SK-N-MC (cell line): ENCODE results near the gene IL7R.

Source experiments
- DNase-seq: peaks from one replicate; pipeline ENCODE4 v3.0.0-alpha.2; 2011; ENCODE audit warnings: low read depth, low spot score
- H3K27ac ChIP-seq: fragments of 200-600 bp; sonication (generic); 2 replicates; pipeline ENCODE4 v1.5.1; 2016; ENCODE audit warnings: mixed run types
- H3K36me3 ChIP-seq: fragments of 200-600 bp; sonication (generic); 2 replicates; pipeline ENCODE4 v1.6.1; 2017; ENCODE audit warnings: antibody characterized with exemption, low read length, mixed read lengths; ENCODE audit not compliant: insufficient read depth
- H3K4me3 ChIP-seq: fragments of 200-600 bp; sonication (generic); 2 replicates; pipeline ENCODE4 v1.5.1; 2016
- H3K9ac ChIP-seq: fragments of 200-600 bp; sonication (generic); 2 replicates; pipeline ENCODE4 v1.8.0; 2017; ENCODE audit warnings: mixed run types, mixed read lengths; ENCODE audit not compliant: insufficient read length
- H3K9me3 ChIP-seq: fragments of 200-600 bp; sonication (generic); 2 replicates; pipeline ENCODE4 v1.6.1; 2017; ENCODE audit warnings: low read depth, mild to moderate bottlenecking, antibody characterized with exemption, low read length, moderate library complexity, mixed read lengths
- EZH2 ChIP-seq: fragments of 200-600 bp; sonication (generic); IDR thresholded peaks from one replicate; pipeline ENCODE4 v1.6.1; 2017; ENCODE audit warnings: antibody characterized with exemption
- FOXP2 ChIP-seq: optimal IDR thresholded peaks from 2 replicates; pipeline ENCODE3; 2011; ENCODE audit warnings: mild to moderate bottlenecking, moderate library complexity; ENCODE audit not compliant: insufficient read depth; ENCODE audit errors: extremely low read length, control extremely low read depth
- POLR2AphosphoS5 ChIP-seq: IDR thresholded peaks from 2 replicates; pipeline ENCODE4 v1.6.1; 2012; ENCODE audit warnings: mild to moderate bottlenecking, low read depth, low read length, borderline replicate concordance

Gene IL7R

GRCh38 chr5:35819668-35820067 lies 37.0 kb upstream of the IL7R start:
- no peaks in the 10 kb centered on the region for H3K9me3 ChIP-seq
- no peak overlapping the region for H3K9ac ChIP-seq
- H3K36me3 ChIP-seq: no peaks in the 10 kb centered on the region
- no peak for DNase-seq
- no peak overlapping the region for H3K27ac ChIP-seq
- TF ChIP-seq EZH2 (no peak), FOXP2 (no peak), POLR2AphosphoS5 (no peak)
- no peak overlapping the region for H3K4me3 ChIP-seq

- no peak for DNase-seq
- Histone ChIP-seq H3K9me3 (no peaks in the 10 kb centered on the region), H3K4me3 (no peak overlapping the region), H3K9ac (no peak overlapping the region), H3K27ac (no peak overlapping the region), H3K36me3 (no peaks in the 10 kb centered on the region)
- TF ChIP-seq POLR2AphosphoS5 (no peak), EZH2 (no peak)
Measured at GRCh38 chr5:35820735-35821134, 36.0 kb upstream of the IL7R start.

- no peak for DNase-seq
- Histone ChIP-seq H3K27ac (no peak overlapping the region), H3K9ac (no peak overlapping the region), H3K4me3 (no peak overlapping the region), H3K36me3 (no peaks in the 10 kb centered on the region), H3K9me3 (no peaks in the 10 kb centered on the region)
- TF ChIP-seq POLR2AphosphoS5: no peak
- TF ChIP-seq FOXP2: no peak
- TF ChIP-seq EZH2: no peak
Measured at GRCh38 chr5:35821513-35821912, 35.2 kb upstream of the IL7R start.

- no peak overlapping the region for H3K9ac ChIP-seq
- no peaks in the 10 kb centered on the region for H3K36me3 ChIP-seq
- H3K27ac ChIP-seq: no peak overlapping the region
- H3K9me3 ChIP-seq: no peaks in the 10 kb centered on the region
- no peak for DNase-seq
- H3K4me3 ChIP-seq: no peak overlapping the region
- TF ChIP-seq EZH2 (no peak), FOXP2 (no peak), POLR2AphosphoS5 (no peak)
Measured at GRCh38 chr5:35822511-35822910, 34.2 kb upstream of the IL7R start.

- Histone ChIP-seq H3K9me3 (no peaks in the 10 kb centered on the region), H3K27ac (no peak overlapping the region), H3K36me3 (no peaks in the 10 kb centered on the region), H3K4me3 (no peak overlapping the region), H3K9ac (no peak overlapping the region)
- TF ChIP-seq POLR2AphosphoS5 (no peak), FOXP2 (no peak), EZH2 (no peak)
- DNase-seq: no peak
Measured at GRCh38 chr5:35823347-35824098, 33.2 kb upstream of the IL7R start.

- no peak overlapping the region for H3K9ac ChIP-seq
- H3K9me3 ChIP-seq: no peaks in the 10 kb centered on the region
- DNase-seq: no peak
- TF ChIP-seq POLR2AphosphoS5: no peak
- TF ChIP-seq FOXP2: no peak
- no peak for TF ChIP-seq EZH2
- no peak overlapping the region for H3K27ac ChIP-seq
- no peak overlapping the region for H3K4me3 ChIP-seq
- H3K36me3 ChIP-seq: no peaks in the 10 kb centered on the region
Measured at GRCh38 chr5:35826056-35826455, 30.6 kb upstream of the IL7R start.

- H3K4me3 ChIP-seq: no peak overlapping the region
- no peak for DNase-seq
- H3K27ac ChIP-seq: no peak overlapping the region
- no peak overlapping the region for H3K9ac ChIP-seq
- H3K36me3 ChIP-seq: no peaks in the 10 kb centered on the region
- H3K9me3 ChIP-seq: no peaks in the 10 kb centered on the region
- no peak for TF ChIP-seq FOXP2
- TF ChIP-seq POLR2AphosphoS5: no peak
- no peak for TF ChIP-seq EZH2
Measured at GRCh38 chr5:35826554-35826953, 30.1 kb upstream of the IL7R start.

- Histone ChIP-seq H3K36me3 (no peaks in the 10 kb centered on the region), H3K27ac (no peak overlapping the region), H3K9me3 (no peaks in the 10 kb centered on the region), H3K9ac (no peak overlapping the region), H3K4me3 (no peak overlapping the region)
- TF ChIP-seq POLR2AphosphoS5: no peak
- no peak for TF ChIP-seq EZH2
- no peak for TF ChIP-seq FOXP2
- no peak for DNase-seq
Measured at GRCh38 chr5:35828082-35828598, 28.6 kb upstream of the IL7R start.

GRCh38 chr5:35830587-35830986 lies 26.1 kb upstream of the IL7R start:
- no peak for TF ChIP-seq FOXP2
- TF ChIP-seq POLR2AphosphoS5: no peak
- TF ChIP-seq EZH2: no peak
- Histone ChIP-seq H3K27ac (no peak overlapping the region), H3K4me3 (no peak overlapping the region), H3K9me3 (no peaks in the 10 kb centered on the region), H3K36me3 (no peaks in the 10 kb centered on the region), H3K9ac (no peak overlapping the region)
- no peak for DNase-seq

GRCh38 chr5:35832762-35833161 lies 23.9 kb upstream of the IL7R start:
- TF ChIP-seq EZH2 (no peak), FOXP2 (no peak), POLR2AphosphoS5 (no peak)
- Histone ChIP-seq H3K36me3 (no peaks in the 10 kb centered on the region), H3K4me3 (no peak overlapping the region), H3K9ac (no peak overlapping the region), H3K27ac (no peak overlapping the region), H3K9me3 (no peaks in the 10 kb centered on the region)
- DNase-seq: no peak
